Stimulated activated CD4-positive, alpha-beta T cell treated with anti-CD3 and anti-CD28 coated beads, Interleukin-12 subunit alpha, Interleukin-12 subunit beta, amount 100 ng/mL, for 4 hours (primary cell): Measurements from ENCODE around the gene ABCA4.
"Not testable (repeated sequence)": the region's sequence is repeated elsewhere in the genome, so short reads cannot be mapped to it uniquely, and the experiment has no call there.

Source experiments
- DNase-seq: peaks from one replicate; pipeline ENCODE4 v3.0.0-alpha.2; 2020

Gene ABCA4

GRCh38 chr1:94000510-94001282 is 120.3 kb downstream of the ABCA4 start:
- no peak for DNase-seq

GRCh38 chr1:93999840-94000415 is 121.0 kb downstream of the ABCA4 start:
- DNase-seq: no peak

- DNase-seq: not testable (repeated sequence)
Observed at GRCh38 chr1:93998532-93998931, 122.4 kb downstream of the ABCA4 start.

- no peak for DNase-seq
Observed at GRCh38 chr1:93997756-93998155, 123.2 kb downstream of the ABCA4 start.

GRCh38 chr1:93995837-93996536 is 125.0 kb downstream of the ABCA4 start:
- no peak for DNase-seq

GRCh38 chr1:93993731-93994130 is 127.2 kb downstream of the ABCA4 start:
- no peak for DNase-seq

GRCh38 chr1:93992954-93993353 is 128.0 kb downstream of the ABCA4 start:
- DNase-seq: no peak

GRCh38 chr1:93992190-93992589 is 128.8 kb downstream of the ABCA4 start:
- DNase-seq: no peak

GRCh38 chr1:93991271-93991670 is 129.7 kb downstream of the ABCA4 start:
- DNase-seq: no peak

GRCh38 chr1:93990477-93990876 is 130.5 kb downstream of the ABCA4 start:
- not testable (repeated sequence) for DNase-seq

- DNase-seq: no peak
Observed at GRCh38 chr1:93990010-93990409, 130.9 kb downstream of the ABCA4 start.

GRCh38 chr1:93989601-93990000 is 131.3 kb downstream of the ABCA4 start:
- DNase-seq: no peak

- DNase-seq: no peak
Observed at GRCh38 chr1:93988634-93989350, 132.2 kb downstream of the ABCA4 start.

- no peak for DNase-seq
Observed at GRCh38 chr1:93981274-93981667, 139.7 kb downstream of the ABCA4 start.

- no peak for DNase-seq
Observed at GRCh38 chr1:93980320-93981273, 140.4 kb downstream of the ABCA4 start.

GRCh38 chr1:93979718-93980319 is 141.1 kb downstream of the ABCA4 start:
- DNase-seq: no peak

- no peak for DNase-seq
Observed at GRCh38 chr1:93979040-93979717, 141.8 kb downstream of the ABCA4 start.

GRCh38 chr1:93977598-93977945 is 143.4 kb downstream of the ABCA4 start:
- no peak for DNase-seq

GRCh38 chr1:93976711-93977597 is 144.0 kb downstream of the ABCA4 start:
- no peak for DNase-seq

GRCh38 chr1:93976291-93976690 is 144.7 kb downstream of the ABCA4 start:
- no peak for DNase-seq
